Measurements from ENCODE around the gene ARHGEF12.

GRCh38 chr11:120342678-120343077 is 6.5 kb downstream of the ARHGEF12 start:
- TF ChIP-seq CTCF (IDR thresholded peaks at IDR 0.05) (no peak), POLR2AphosphoS5 (IDR thresholded peaks at IDR 0.05) (no peak), POLR2A (IDR thresholded peaks at IDR 0.05) (no peak), EP300 (IDR thresholded peaks at IDR 0.05) (no peak)
